NCI-H524 (cell line): Measurements from ENCODE around the gene NRN1L.
"Not testable (repeated sequence)": the region's sequence is repeated elsewhere in the genome, so short reads cannot be mapped to it uniquely, and the experiment has no call there.

Source experiments
- DNase-seq, 2 experiments: peaks; one replicate each; lab custom pipeline; 2025; lab: John Stamatoyannopoulos, UW

NRN1L gene

GRCh38 chr16:67884684-67885083 is at the start of gene NRN1L:
TSS of gene NRN1L (plus strand) at chr16:67884885. CDS start at chr16:67884904, 19 bp downstream.
- DNase-seq: no peak

- not testable (repeated sequence) for DNase-seq
These were observed 47.5 kb upstream of the NRN1L start for GRCh38 chr16:67837190-67837589.

- no peak for DNase-seq
These were observed 46.9 kb upstream of the NRN1L start for GRCh38 chr16:67837811-67838210.

- no peak for DNase-seq
These were observed 43.4 kb upstream of the NRN1L start for GRCh38 chr16:67841198-67841815.

GRCh38 chr16:67841816-67842508 is 42.7 kb upstream of the NRN1L start, which contains the start of gene THAP11:
TSS of gene THAP11 (plus strand) at chr16:67842320. CDS start at chr16:67842555, 235 bp downstream.
- peak; percentile 96 for DNase-seq

- DNase-seq: peak; percentile 32 to 74
These were observed 42.0 kb upstream of the NRN1L start for GRCh38 chr16:67842509-67843342.

GRCh38 chr16:67843343-67843765 is 41.3 kb upstream of the NRN1L start:
- no peak for DNase-seq

- DNase-seq: peak in 1 of 2 experiments; percentile 21
These were observed 40.2 kb upstream of the NRN1L start for GRCh38 chr16:67844497-67844896.

GRCh38 chr16:67845291-67846062 is 39.2 kb upstream of the NRN1L start:
- no peak for DNase-seq

GRCh38 chr16:67846063-67846319 is 38.7 kb upstream of the NRN1L start:
- DNase-seq: no peak

GRCh38 chr16:67846320-67847063 is 38.2 kb upstream of the NRN1L start, which contains the start of gene NUTF2:
TSS of gene NUTF2 (plus strand) at chr16:67846933. CDS start at chr16:67865131, 18,198 bp downstream.
- DNase-seq: peak; percentile 97 to 98

GRCh38 chr16:67847064-67847861 is 37.4 kb upstream of the NRN1L start, which contains the start of gene CENPT:
TSS of gene CENPT (minus strand) at chr16:67847693. CDS start at chr16:67833859, 13,834 bp downstream.
- peak; percentile 66 to 75 for DNase-seq

- DNase-seq: no peak
These were observed 36.6 kb upstream of the NRN1L start for GRCh38 chr16:67848118-67848517.

GRCh38 chr16:67853670-67854069 is 31.0 kb upstream of the NRN1L start:
- DNase-seq: no peak

- DNase-seq: no peak
These were observed 28.9 kb upstream of the NRN1L start for GRCh38 chr16:67855789-67856188.

- DNase-seq: no peak
These were observed 27.6 kb upstream of the NRN1L start for GRCh38 chr16:67856927-67857546.

- no peak for DNase-seq
These were observed 27.0 kb upstream of the NRN1L start for GRCh38 chr16:67857547-67858233.

- DNase-seq: no peak
These were observed 26.2 kb upstream of the NRN1L start for GRCh38 chr16:67858500-67858899.
